B cell (primary cell): ENCODE data around the gene PHACTR4. TPM values are rescaled to one million over a fixed set of nuclear protein-coding genes. Genes with fewer than 3 reads are reported as not detected.

ENCODE experiments used
- ATAC-seq: fragments of 200-7000 bp; cut with Tn5 transposase; one replicate; pipeline ENCODE4 v1.10.0; 2021; ENCODE audit warnings: low read depth, mild to moderate bottlenecking, moderate number of reproducible peaks, moderate library complexity
- CTCF ChIA-PET: fragments of 350-600 bp; sonication (Branson Sonifier 250); formaldehyde crosslinking; loops from one replicate; lab custom pipeline; 2021; ENCODE audit warnings: antibody characterized with exemption, inconsistent platforms; lab: Charles Lee
- POLR2A ChIA-PET: fragments of 350-600 bp; sonication (Branson Sonifier 250); formaldehyde crosslinking; loops from one replicate; lab custom pipeline; 2021; ENCODE audit warnings: antibody characterized with exemption; lab: Charles Lee
- DNase-seq: peaks from one replicate; pipeline ENCODE4 v3.0.0; 2013
- H2AFZ ChIP-seq: 2 replicates; pipeline ENCODE4 v1.6.1; 2012; ENCODE audit warnings: mild to moderate bottlenecking, low read depth, low read length; ENCODE audit not compliant: insufficient read depth, poor library complexity, severe bottlenecking
- H3K27ac ChIP-seq, 2 donors: 1 replicate in 1 of 2; 2 replicates in 1 of 2; pipeline ENCODE4 v1.5.1; 2012 to 2013; ENCODE audit warnings: low read length in 2 of 2, mild to moderate bottlenecking in 2 of 2, moderate library complexity in 1 of 2
- H3K27me3 ChIP-seq, 4 experiments: fragments of 200-600 bp in 1 of 4; sonication (generic) in 1 of 4; replicated peaks in 1 of 4; 1 replicate in 2 of 4; 2 replicates in 2 of 4; pipeline versions ENCODE4 v1.6.1 to v1.7.0; 2013 to 2016; ENCODE audit warnings: low read length in 3 of 4, mild to moderate bottlenecking in 2 of 4, mixed read lengths in 1 of 4, moderate library complexity in 1 of 4; ENCODE audit not compliant: insufficient read depth in 4 of 4, control insufficient read depth in 3 of 4; ENCODE audit errors: control extremely low read depth in 1 of 4
- H3K36me3 ChIP-seq, 2 experiments: replicated peaks in 1 of 2; 1 replicate in 1 of 2; 2 replicates in 1 of 2; pipeline versions ENCODE4 v1.6.1 to v1.7.1; 2013; ENCODE audit warnings: low read length in 1 of 2; ENCODE audit not compliant: insufficient read depth in 2 of 2, control insufficient read depth in 1 of 2; ENCODE audit errors: control extremely low read depth in 1 of 2, extremely low read depth in 1 of 2
- H3K4me1 ChIP-seq, 2 donors: fragments of 200-600 bp in 1 of 2; sonication (generic) in 1 of 2; 1 replicate in 1 of 2; 2 replicates in 1 of 2; pipeline versions ENCODE4 v1.5.1 to v1.6.1; 2013 to 2017; ENCODE audit warnings: low read length in 2 of 2; ENCODE audit not compliant: control insufficient read depth in 2 of 2, insufficient read depth in 2 of 2
- H3K4me2 ChIP-seq: replicated peaks from 2 replicates; pipeline ENCODE3; 2012; ENCODE audit warnings: mild to moderate bottlenecking, low read depth, low read length; ENCODE audit not compliant: poor library complexity, severe bottlenecking
- H3K4me3 ChIP-seq, 5 experiments: fragments of 200-600 bp in 1 of 5; sonication (generic) in 1 of 5; 1 replicate in 3 of 5; 2 replicates in 2 of 5; pipeline versions ENCODE4 v1.5.1 to v1.7.0; 2011 to 2016; ENCODE audit warnings: low read length in 4 of 5, mild to moderate bottlenecking in 4 of 5, low read depth in 2 of 5, control low read depth in 1 of 5, moderate library complexity in 1 of 5; ENCODE audit not compliant: insufficient read depth in 1 of 5; ENCODE audit errors: control extremely low read depth in 1 of 5, extremely low read depth in 1 of 5
- H3K79me2 ChIP-seq: fragments of 200-600 bp; sonication (generic); one replicate; pipeline ENCODE4 v1.6.0; 2016; ENCODE audit warnings: low read length; ENCODE audit not compliant: control insufficient read depth, insufficient read depth
- H3K9ac ChIP-seq: fragments of 200-600 bp; sonication (generic); 2 replicates; pipeline ENCODE4 v1.6.1; 2017; ENCODE audit warnings: mild to moderate bottlenecking, low read length, moderate library complexity
- H3K9me3 ChIP-seq, 3 donors: one replicate each; pipeline versions ENCODE4 v1.6.1 to v1.7.1; 2013; ENCODE audit warnings: low read length in 2 of 3; ENCODE audit not compliant: control insufficient read depth in 2 of 3, insufficient read depth in 1 of 3; ENCODE audit errors: control extremely low read depth in 1 of 3
- H4K20me1 ChIP-seq: 2 replicates; pipeline ENCODE4 v1.6.0; 2012; ENCODE audit warnings: mild to moderate bottlenecking, low read length; ENCODE audit not compliant: insufficient read depth, control insufficient read depth, poor library complexity, severe bottlenecking
- H3K27ac Mint-ChIP-seq: one replicate; pipeline ENCODE4 v1.8.0; 2021; ENCODE audit warnings: mixed read lengths
- H3K27me3 Mint-ChIP-seq: one replicate; pipeline ENCODE4 v1.8.0; 2021; ENCODE audit warnings: mixed read lengths
- H3K4me1 Mint-ChIP-seq: one replicate; pipeline ENCODE4 v1.8.0; 2021; ENCODE audit warnings: mixed read lengths
- H3K4me3 Mint-ChIP-seq: one replicate; pipeline ENCODE4 v1.8.0; 2021; ENCODE audit warnings: mixed read lengths
- H3K9me3 Mint-ChIP-seq: one replicate; pipeline ENCODE4 v1.8.0; 2022; ENCODE audit warnings: mixed read lengths; ENCODE audit not compliant: insufficient read depth
- CTCF ChIP-seq: fragments of 200-600 bp; IDR thresholded peaks from one replicate; pipeline ENCODE4 v1.8.0; 2022; ENCODE audit warnings: antibody characterized with exemption, mild to moderate bottlenecking
- EZH2 ChIP-seq: IDR thresholded peaks from 2 replicates; pipeline ENCODE4 v1.6.1; 2012; ENCODE audit warnings: borderline replicate concordance, low read depth, mild to moderate bottlenecking, moderate library complexity, low read length; ENCODE audit not compliant: insufficient read depth, poor library complexity, severe bottlenecking
- WGBS: methylation state at CpG from one replicate; pipeline ENCODE4 v1.1.5; 2013; ENCODE audit warnings: missing lambda C conversion rate; ENCODE audit not compliant: insufficient coverage; 5-methylcytosine and 5-hydroxymethylcytosine counted together
- intact Hi-C: fragments of 100-400 bp; cut with micrococcal nuclease; formaldehyde crosslinking; loops from one replicate; pipeline ENCODE4 v1.10.0; 2022
- polyA plus RNA-seq: library from polyadenylated mRNA; depleted of rRNA; stranded (reverse); fragments of >200 nt; gene quantifications from 2 replicates; pipeline ENCODE4 v1.2.3, GENCODE V29; 2012
- total RNA-seq, 2 donors: library from RNA; stranded (reverse); fragments of 120-200 nt in 1 of 2; gene quantifications; 1 replicate in 1 of 2; 2 replicates in 1 of 2; pipeline versions ENCODE4 v1.2.3 to v1.2.4, GENCODE V29; 2013 to 2022

Gene PHACTR4
- total and polyA plus RNA-seq, 2 donors (not counting 1 experiment from before 2014, with no cell fraction given) = 9.8 to 41.6 TPM

GRCh38 chr1:28503117-28503516 is 133.6 kb downstream of the PHACTR4 start:
- peaks cover 0 to 5% (median 0%) of the 10 kb centered on the region in 3 donors for H3K9me3 ChIP-seq
- no peak overlapping the region for H3K27ac ChIP-seq
- no peak overlapping the region for H3K27ac Mint-ChIP-seq
- no peak overlapping the region for H3K4me3 ChIP-seq
- WGBS = 95% methylated on average over 2 of the region's 3 CpGs
- no peak for TF ChIP-seq CTCF
- no peak for TF ChIP-seq EZH2
- H3K4me1 Mint-ChIP-seq = peaks cover 17% of the 10 kb centered on the region
- POLR2A ChIA-PET = no interaction called here
- DNase-seq (no peak), ATAC-seq (no peak)
- peaks cover 21% of the 10 kb centered on the region for H4K20me1 ChIP-seq
- H3K4me2 ChIP-seq = no peak overlapping the region
- H3K4me1 ChIP-seq = peaks cover 13 to 23% of the 10 kb centered on the region in 2 donors
- peaks cover 23% of the 10 kb centered on the region for H3K79me2 ChIP-seq
- H3K9me3 Mint-ChIP-seq = no peaks in the 10 kb centered on the region
- H3K27me3 Mint-ChIP-seq = no peaks in the 10 kb centered on the region
- intact Hi-C loops = no loop called here
- H3K4me3 Mint-ChIP-seq = no peak overlapping the region
- H3K27me3 ChIP-seq = no peaks in the 10 kb centered on the region
- H3K9ac ChIP-seq = no peak overlapping the region
- no peak overlapping the region for H2AFZ ChIP-seq
- peaks cover 3 to 5% of the 10 kb centered on the region in 2 experiments for H3K36me3 ChIP-seq
- CTCF ChIA-PET = interaction anchor here (1.4 kb wide), 1 partner anchor 375 kb away, joined by 3 read pairs; no protein-coding TSS in a partner anchor

GRCh38 chr1:28505406-28506187 is 136.1 kb downstream of the PHACTR4 start, which contains the start of gene RCC1:
RCC1 (plus strand) TSS chr1:28506043; CDS start chr1:28529867, 23,824 bp downstream.
- ChIA-PET CTCF (interaction anchor here (0.7 to 4.3 kb wide), 7 partner anchors 12 to 372 kb away, joined by 3 to 24 read pairs (median 4); no protein-coding TSS in a partner anchor), POLR2A (interaction anchor here (0.5 to 2.2 kb wide), 9 partner anchors 18 to 535 kb away, joined by 3 to 23 read pairs (median 5); partner anchors contain the start of genes GMEB1, TAF12 and TRNAU1AP)
- H3K27me3 Mint-ChIP-seq = no peaks in the 10 kb centered on the region
- DNase-seq = peak; percentile 98
- peak within 1 kb of the TSS; percentile 94 for H2AFZ ChIP-seq
- peak within 1 kb of the TSS; percentile 98 for H3K27ac Mint-ChIP-seq
- H3K36me3 ChIP-seq = peaks cover 14 to 30% of the 10 kb centered on the region in 2 experiments
- H3K9me3 Mint-ChIP-seq = no peaks in the 10 kb centered on the region
- peaks cover 46% of the 10 kb centered on the region for H3K79me2 ChIP-seq
- H3K27ac ChIP-seq = peak within 1 kb of the TSS; percentile 65 to 67
- peak within 1 kb of the TSS; percentile 86 for H3K9ac ChIP-seq
- peaks cover 46% of the 10 kb centered on the region for H4K20me1 ChIP-seq
- H3K4me1 Mint-ChIP-seq = peaks cover 42% of the 10 kb centered on the region
- peaks cover 0 to 5% (median 0%) of the 10 kb centered on the region in 3 donors for H3K9me3 ChIP-seq
- peak within 1 kb of the TSS; percentile 60 to 84 (median 80) for H3K4me3 ChIP-seq
- peak within 1 kb of the TSS; percentile 75 for H3K4me2 ChIP-seq
- H3K27me3 ChIP-seq = no peaks in the 10 kb centered on the region
- peak within 1 kb of the TSS; percentile 97 for H3K4me3 Mint-ChIP-seq
- WGBS = under 1% methylated on average over 35 of the region's 41 CpGs
- intact Hi-C loops = loop anchor here (1.0 to 5.0 kb wide), 11 partner anchors 13 to 677 kb away; partner anchors contain the start of genes MED18, RNU11, SESN2 and SRSF4
- peaks cover 38 to 48% of the 10 kb centered on the region in 2 donors for H3K4me1 ChIP-seq
- TF ChIP-seq CTCF (no peak), EZH2 (no peak)
- peak; percentile 94 for ATAC-seq
